GM12801 (cell line): ENCODE measurements around the gene TRMT2B.

Experiments used
- CTCF ChIP-seq: IDR thresholded peaks from one replicate; pipeline ENCODE4 v1.5.1; 2011; ENCODE audit warnings: control low read depth; ENCODE audit not compliant: insufficient read length; ENCODE audit errors: extremely low read depth

The TRMT2B gene

GRCh38 chrX:101051549-101052302, at the start of gene TRMT2B:
TRMT2B (minus strand) TSS chrX:101052111; CDS start chrX:101042289, 9,822 bp downstream.
- TF ChIP-seq CTCF: no peak

- no peak for TF ChIP-seq CTCF
Observed at GRCh38 chrX:101097546-101098453, 45.9 kb upstream of the TRMT2B start, which contains the start of gene CENPI. CENPI (plus strand) TSS chrX:101098204; CDS start chrX:101101071, 2,867 bp downstream.

GRCh38 chrX:101091817-101092216, 39.9 kb upstream of the TRMT2B start:
- TF ChIP-seq CTCF: no peak

GRCh38 chrX:101081231-101081630, 29.3 kb upstream of the TRMT2B start:
- TF ChIP-seq CTCF: no peak

GRCh38 chrX:101080326-101081124, 28.6 kb upstream of the TRMT2B start:
- no peak for TF ChIP-seq CTCF

- no peak for TF ChIP-seq CTCF
Observed at GRCh38 chrX:101079736-101080270, 27.9 kb upstream of the TRMT2B start.
